Astrocyte (in vitro differentiated cells and primary cell): ENCODE data around the gene TTLL9. TPM values are rescaled to one million over a fixed set of nuclear protein-coding genes. Genes with fewer than 3 reads are reported as not detected.

Experiments used
- DNase-seq: peaks from one replicate; pipeline ENCODE4 v3.0.0-alpha.2; 2010; ENCODE audit warnings: low read depth
- FAIRE-seq: peaks from 2 replicates; lab custom pipeline; 2011; peaks lifted over from hg19 to GRCh38; lab: Jason Lieb, UNC
- H2AFZ ChIP-seq: 2 replicates; pipeline ENCODE4 v1.6.0; 2012; ENCODE audit warnings: low read depth, low read length, inconsistent platforms
- H3K27ac ChIP-seq: 2 replicates; pipeline ENCODE4 v1.5.1; 2011; ENCODE audit warnings: low read depth, low read length, inconsistent platforms
- H3K27me3 ChIP-seq: 2 replicates; pipeline ENCODE4 v1.6.0; 2011; ENCODE audit warnings: low read length, inconsistent platforms; ENCODE audit not compliant: insufficient read depth
- H3K36me3 ChIP-seq: 2 replicates; pipeline ENCODE4 v1.5.1; 2011; ENCODE audit warnings: low read length, inconsistent platforms; ENCODE audit not compliant: insufficient read depth
- H3K4me1 ChIP-seq: 2 replicates; pipeline ENCODE4 v1.5.1; 2011; ENCODE audit warnings: low read length, inconsistent platforms; ENCODE audit not compliant: insufficient read depth
- H3K4me2 ChIP-seq: 2 replicates; pipeline ENCODE4 v1.6.0; 2012; ENCODE audit warnings: low read length, inconsistent platforms
- H3K4me3 ChIP-seq: 2 replicates; pipeline ENCODE4 v1.5.1; 2011; ENCODE audit warnings: low read depth, mild to moderate bottlenecking, low read length, inconsistent platforms; ENCODE audit not compliant: insufficient read depth
- H3K79me2 ChIP-seq: 2 replicates; pipeline ENCODE4 v1.6.0; 2012; ENCODE audit warnings: mild to moderate bottlenecking, low read length, inconsistent platforms; ENCODE audit not compliant: insufficient read depth
- H3K9ac ChIP-seq: 2 replicates; pipeline ENCODE4 v1.6.0; 2012; ENCODE audit warnings: mild to moderate bottlenecking, low read length, inconsistent platforms
- H3K9me3 ChIP-seq: 2 replicates; pipeline ENCODE4 v1.5.1; 2012; ENCODE audit warnings: low read depth, mild to moderate bottlenecking, low read length, inconsistent platforms; ENCODE audit not compliant: insufficient read depth
- H4K20me1 ChIP-seq: 2 replicates; pipeline ENCODE4 v1.6.0; 2012; ENCODE audit warnings: low read length, inconsistent platforms; ENCODE audit not compliant: insufficient read depth
- H3K27ac Mint-ChIP-seq: one replicate; pipeline ENCODE4 v1.8.0; 2021; ENCODE audit warnings: mild to moderate bottlenecking, mixed read lengths; ENCODE audit not compliant: unreplicated experiment
- H3K27me3 Mint-ChIP-seq: one replicate; pipeline ENCODE4 v1.8.0; 2021; ENCODE audit warnings: low read depth, mixed read lengths; ENCODE audit not compliant: unreplicated experiment
- H3K36me3 Mint-ChIP-seq: one replicate; pipeline ENCODE4 v1.8.0; 2021; ENCODE audit warnings: low read depth, mixed read lengths; ENCODE audit not compliant: unreplicated experiment
- H3K4me1 Mint-ChIP-seq: one replicate; pipeline ENCODE4 v1.8.0; 2021; ENCODE audit warnings: low read depth, mixed read lengths; ENCODE audit not compliant: unreplicated experiment
- H3K4me3 Mint-ChIP-seq: one replicate; pipeline ENCODE4 v1.8.0; 2021; ENCODE audit warnings: mild to moderate bottlenecking, moderate library complexity, mixed read lengths; ENCODE audit not compliant: unreplicated experiment
- H3K9me3 Mint-ChIP-seq: one replicate; pipeline ENCODE4 v1.8.0; 2021; ENCODE audit warnings: mild to moderate bottlenecking, mixed read lengths; ENCODE audit not compliant: unreplicated experiment
- EZH2 ChIP-seq: IDR thresholded peaks from 2 replicates; pipeline ENCODE4 v1.6.1; 2012; ENCODE audit warnings: mild to moderate bottlenecking, low read length, inconsistent platforms; ENCODE audit not compliant: insufficient read depth
- total RNA-seq: library from RNA; stranded (reverse); gene quantifications from 2 replicates; pipeline ENCODE4 v1.2.1, GENCODE V29; 2021
- TF ChIP-seq, protein P1 (sequence below): IDR thresholded peaks from 2 replicates; pipeline ENCODE4 v1.5.1; 2011; ENCODE audit warnings: low read depth, mild to moderate bottlenecking, inconsistent platforms, low read length, moderate library complexity; ENCODE audit not compliant: insufficient read depth

The TTLL9 gene
- total RNA-seq, 1 donor from 2014 or later = 0.41 TPM

DNA sequence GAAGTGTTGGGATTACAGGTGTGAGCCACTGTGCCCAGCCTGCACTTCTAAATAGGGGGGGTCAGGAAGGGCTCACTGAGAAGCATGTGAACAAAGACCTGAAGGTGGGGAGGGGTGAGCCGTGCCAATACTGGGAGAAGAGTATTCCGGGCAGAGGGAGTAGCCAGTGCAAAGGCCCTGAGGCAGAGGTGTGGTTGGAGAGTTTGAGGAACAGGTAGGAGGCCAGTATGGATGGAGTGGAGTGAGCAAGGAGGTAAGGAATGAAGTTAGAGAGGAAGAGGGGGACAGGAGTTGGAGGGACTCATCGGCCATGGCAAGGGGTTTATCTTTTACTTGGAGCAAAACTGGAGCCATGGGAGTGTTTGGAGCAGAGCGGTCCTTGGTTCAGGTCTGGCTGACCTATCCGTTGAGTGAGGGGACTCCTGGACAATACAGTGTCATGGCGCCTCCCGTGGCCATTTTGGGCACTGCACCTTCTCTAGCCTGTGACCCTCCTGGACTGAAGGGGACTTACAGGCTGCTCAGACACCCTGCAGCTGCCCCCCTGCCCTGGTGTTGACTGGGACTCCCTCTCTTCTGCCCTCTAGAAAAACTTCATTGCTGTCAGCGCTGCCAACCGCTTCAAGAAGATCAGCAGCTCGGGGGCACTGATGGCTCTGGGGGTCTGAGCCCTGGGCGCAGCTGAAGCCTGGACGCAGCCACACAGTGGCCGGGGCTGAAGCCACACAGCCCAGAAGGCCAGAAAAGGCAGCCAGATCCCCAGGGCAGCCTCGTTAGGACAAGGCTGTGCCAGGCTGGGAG is 37.1 kb upstream of the TTLL9 start:
- TF ChIP-seq EZH2 = no peak
- TF ChIP-seq, protein P1, sequence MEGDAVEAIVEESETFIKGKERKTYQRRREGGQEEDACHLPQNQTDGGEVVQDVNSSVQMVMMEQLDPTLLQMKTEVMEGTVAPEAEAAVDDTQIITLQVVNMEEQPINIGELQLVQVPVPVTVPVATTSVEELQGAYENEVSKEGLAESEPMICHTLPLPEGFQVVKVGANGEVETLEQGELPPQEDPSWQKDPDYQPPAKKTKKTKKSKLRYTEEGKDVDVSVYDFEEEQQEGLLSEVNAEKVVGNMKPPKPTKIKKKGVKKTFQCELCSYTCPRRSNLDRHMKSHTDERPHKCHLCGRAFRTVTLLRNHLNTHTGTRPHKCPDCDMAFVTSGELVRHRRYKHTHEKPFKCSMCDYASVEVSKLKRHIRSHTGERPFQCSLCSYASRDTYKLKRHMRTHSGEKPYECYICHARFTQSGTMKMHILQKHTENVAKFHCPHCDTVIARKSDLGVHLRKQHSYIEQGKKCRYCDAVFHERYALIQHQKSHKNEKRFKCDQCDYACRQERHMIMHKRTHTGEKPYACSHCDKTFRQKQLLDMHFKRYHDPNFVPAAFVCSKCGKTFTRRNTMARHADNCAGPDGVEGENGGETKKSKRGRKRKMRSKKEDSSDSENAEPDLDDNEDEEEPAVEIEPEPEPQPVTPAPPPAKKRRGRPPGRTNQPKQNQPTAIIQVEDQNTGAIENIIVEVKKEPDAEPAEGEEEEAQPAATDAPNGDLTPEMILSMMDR = peak; percentile 75
- Histone ChIP-seq H3K4me2 (no peak overlapping the region), H3K9ac (no peak overlapping the region), H2AFZ (no peak overlapping the region), H3K79me2 (no peaks in the 10 kb centered on the region), H3K9me3 (no peaks in the 10 kb centered on the region), H3K4me1 (peaks cover 32% of the 10 kb centered on the region), H3K27me3 (no peaks in the 10 kb centered on the region), H4K20me1 (no peaks in the 10 kb centered on the region), H3K36me3 (no peaks in the 10 kb centered on the region), H3K4me3 (no peak overlapping the region), H3K27ac (no peak overlapping the region)
- no peak for FAIRE-seq
- no peak for DNase-seq
- Mint-ChIP-seq H3K9me3 (no peaks in the 10 kb centered on the region), H3K36me3 (peaks cover 16% of the 10 kb centered on the region), H3K4me1 (peaks cover 24% of the 10 kb centered on the region), H3K27ac (peak overlapping the region; percentile 71), H3K4me3 (no peak overlapping the region), H3K27me3 (peaks cover 36% of the 10 kb centered on the region)

DNA sequence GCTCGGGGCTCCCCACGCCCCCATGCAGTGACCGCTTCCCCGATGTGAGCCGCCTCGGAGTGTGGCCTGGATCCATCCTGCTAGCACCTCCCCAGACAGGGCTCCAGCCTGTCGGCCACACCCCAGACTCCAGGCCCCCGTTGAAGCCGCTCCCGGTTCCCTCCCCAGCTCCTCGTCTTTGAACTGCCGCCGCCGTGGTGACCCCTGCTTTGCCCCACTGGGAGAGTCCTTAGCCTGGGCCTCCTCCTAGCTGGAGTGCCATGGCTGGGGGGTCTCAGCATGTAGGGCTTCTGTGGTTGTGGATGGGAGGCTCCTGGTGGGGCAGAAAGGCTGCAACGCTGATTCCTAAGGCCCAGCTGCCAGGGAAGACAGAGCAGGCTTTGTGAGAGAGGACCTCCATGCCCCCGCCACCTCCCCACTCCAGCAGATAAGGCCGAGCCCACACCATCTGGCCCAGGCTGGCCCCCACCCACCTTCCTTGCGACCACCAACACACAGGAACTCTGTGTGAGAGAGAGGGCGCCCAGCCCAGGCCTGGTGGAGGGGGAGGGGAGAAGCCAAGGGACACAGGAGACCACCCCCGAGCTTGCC is 36.4 kb upstream of the TTLL9 start:
- no peak overlapping the region for H3K4me2 ChIP-seq

More for the DNA sequence above, 36.4 kb upstream of the TTLL9 start:
- peaks cover 24% of the 10 kb centered on the region for H3K4me1 Mint-ChIP-seq
- Histone ChIP-seq H3K27me3 (no peaks in the 10 kb centered on the region), H3K9ac (no peak overlapping the region), H4K20me1 (no peaks in the 10 kb centered on the region), H3K9me3 (no peaks in the 10 kb centered on the region), H3K4me3 (no peak overlapping the region), H3K27ac (no peak overlapping the region), H3K4me1 (peaks cover 38% of the 10 kb centered on the region), H3K79me2 (no peaks in the 10 kb centered on the region), H3K36me3 (no peaks in the 10 kb centered on the region), H2AFZ (no peak overlapping the region)
- H3K27ac Mint-ChIP-seq = no peak overlapping the region
- TF ChIP-seq, protein P1 = no peak
- no peak for TF ChIP-seq EZH2
- FAIRE-seq (no peak), DNase-seq (no peak)
- H3K36me3 Mint-ChIP-seq = peaks cover 14% of the 10 kb centered on the region
- H3K9me3 Mint-ChIP-seq = no peaks in the 10 kb centered on the region
- peaks cover 29% of the 10 kb centered on the region for H3K27me3 Mint-ChIP-seq
- no peak overlapping the region for H3K4me3 Mint-ChIP-seq
